ENCODE results near the gene ENTPD2. TPM values are rescaled to one million over a fixed set of nuclear protein-coding genes. Genes with fewer than 3 reads are reported as not detected.
A peak's percentile ranks its signal among the peaks of the same experiment; 100 is the strongest.

The ENTPD2 gene
- total and polyA plus RNA-seq, 2 of the 4 experiments (the other 2 are of a cell fraction) = not detected

DNA sequence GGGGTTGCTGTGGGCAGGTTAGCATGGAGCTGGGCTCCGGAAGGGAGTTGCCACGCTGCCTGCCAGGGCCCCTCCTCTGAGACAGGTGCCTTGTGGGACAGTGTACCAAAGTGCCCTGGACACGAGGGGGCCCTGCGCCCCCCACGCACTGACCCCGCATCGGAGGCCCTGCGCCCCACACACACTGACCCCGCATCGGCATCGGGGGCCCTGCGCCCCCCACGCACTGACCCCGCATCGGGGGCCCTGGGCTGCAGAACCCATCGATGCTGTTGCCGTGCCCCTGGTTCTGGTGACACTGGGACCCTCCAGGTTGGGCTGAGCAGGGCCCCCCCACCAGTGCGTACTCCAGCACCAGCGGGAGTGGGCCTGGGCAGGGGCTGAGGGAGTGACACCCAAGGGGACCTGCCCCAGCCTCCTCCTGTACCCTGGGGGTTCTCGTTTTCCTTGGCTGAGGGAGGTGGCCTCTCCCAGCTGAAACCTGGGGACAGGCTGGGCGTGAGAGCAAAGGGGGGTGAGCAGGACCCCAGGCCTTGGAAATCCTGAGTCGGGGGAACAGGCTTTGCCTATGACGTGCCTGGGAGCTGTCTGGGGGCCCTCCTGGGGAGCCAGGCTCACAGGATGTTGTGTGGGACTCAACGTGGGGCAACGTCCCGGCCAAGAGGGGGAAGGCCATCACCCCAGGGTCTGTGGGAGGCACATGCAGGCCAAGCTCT lies 9.6 kb upstream of the ENTPD2 start:
- intact Hi-C loops (cut with micrococcal nuclease) (no loop called here), dilution Hi-C loops (cut with HindIII; ENCODE audit: low sequenced_read_pairs, unreplicated experiment) (no loop called here), in situ Hi-C loops (cut with MboI; ENCODE audit: low sequenced_read_pairs) (no loop called here)
- no peak overlapping the region for H3K14ac ChIP-seq (replicated peaks; ENCODE audit: low read depth, low read length)
- peaks cover 2% of the 10 kb centered on the region; the same call in 1 of the 2 replicates for H3K27me3 ChIP-seq (ENCODE audit: control insufficient read depth, insufficient read depth, low read length)
- H3K36me3 ChIP-seq (ENCODE audit: control insufficient read depth, insufficient read depth, low read length) = no peaks in the 10 kb centered on the region
- DNase-seq = no peak
- H3K9me3 ChIP-seq (ENCODE audit: control insufficient read depth, insufficient read depth, low read length) = no peaks in the 10 kb centered on the region
- peaks cover 0 to 3% of the 10 kb centered on the region in 2 experiments; a peak in 2 of 4 replicates for H3K79me1 ChIP-seq (ENCODE audit: low read depth in 1 of 2, low read length in 2 of 2)
- H3K4me3 ChIP-seq (ENCODE audit: insufficient read depth, low read depth, low read length) = no peak overlapping the region
- H2AK5ac ChIP-seq (ENCODE audit: low read depth, low read length) = no peak overlapping the region
- ATAC-seq (ENCODE audit: low read depth) = no peak
- TF ChIP-seq RFX5 (IDR thresholded peaks at IDR 0.05; ENCODE audit: low read depth, low read length) (no peak), SMC3 (IDR thresholded peaks at IDR 0.05; ENCODE audit: low read depth, low read length) (no peak), MAZ (IDR thresholded peaks at IDR 0.05; ENCODE audit: borderline replicate concordance, low read depth, low read length) (no peak), RCOR1 (IDR thresholded peaks at IDR 0.05; ENCODE audit: insufficient replicate concordance, low read length) (no peak), BHLHE40 (IDR thresholded peaks at IDR 0.05; ENCODE audit: low read depth, low read length) (no peak), CEBPB (IDR thresholded peaks at IDR 0.05; ENCODE audit: low read depth, low read length) (no peak), MAFK (IDR thresholded peaks at IDR 0.05; ENCODE audit: low read depth, low read length) (no peak), CHD1 (IDR thresholded peaks at IDR 0.05; ENCODE audit: low read depth, low read length) (no peak), RAD21 (IDR thresholded peaks at IDR 0.05; ENCODE audit: low read length) (no peak), MXI1 (IDR thresholded peaks at IDR 0.05; ENCODE audit: borderline replicate concordance, low read depth, low read length) (no peak), NFE2L2 (IDR thresholded peaks at IDR 0.05; ENCODE audit: low read depth, low read length) (no peak)
- TF ChIP-seq, protein P1, sequence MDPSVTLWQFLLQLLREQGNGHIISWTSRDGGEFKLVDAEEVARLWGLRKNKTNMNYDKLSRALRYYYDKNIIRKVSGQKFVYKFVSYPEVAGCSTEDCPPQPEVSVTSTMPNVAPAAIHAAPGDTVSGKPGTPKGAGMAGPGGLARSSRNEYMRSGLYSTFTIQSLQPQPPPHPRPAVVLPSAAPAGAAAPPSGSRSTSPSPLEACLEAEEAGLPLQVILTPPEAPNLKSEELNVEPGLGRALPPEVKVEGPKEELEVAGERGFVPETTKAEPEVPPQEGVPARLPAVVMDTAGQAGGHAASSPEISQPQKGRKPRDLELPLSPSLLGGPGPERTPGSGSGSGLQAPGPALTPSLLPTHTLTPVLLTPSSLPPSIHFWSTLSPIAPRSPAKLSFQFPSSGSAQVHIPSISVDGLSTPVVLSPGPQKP (IDR thresholded peaks at IDR 0.05; ENCODE audit: borderline replicate concordance, low read depth, low read length) = no peak
- TF ChIP-seq, protein P2, sequence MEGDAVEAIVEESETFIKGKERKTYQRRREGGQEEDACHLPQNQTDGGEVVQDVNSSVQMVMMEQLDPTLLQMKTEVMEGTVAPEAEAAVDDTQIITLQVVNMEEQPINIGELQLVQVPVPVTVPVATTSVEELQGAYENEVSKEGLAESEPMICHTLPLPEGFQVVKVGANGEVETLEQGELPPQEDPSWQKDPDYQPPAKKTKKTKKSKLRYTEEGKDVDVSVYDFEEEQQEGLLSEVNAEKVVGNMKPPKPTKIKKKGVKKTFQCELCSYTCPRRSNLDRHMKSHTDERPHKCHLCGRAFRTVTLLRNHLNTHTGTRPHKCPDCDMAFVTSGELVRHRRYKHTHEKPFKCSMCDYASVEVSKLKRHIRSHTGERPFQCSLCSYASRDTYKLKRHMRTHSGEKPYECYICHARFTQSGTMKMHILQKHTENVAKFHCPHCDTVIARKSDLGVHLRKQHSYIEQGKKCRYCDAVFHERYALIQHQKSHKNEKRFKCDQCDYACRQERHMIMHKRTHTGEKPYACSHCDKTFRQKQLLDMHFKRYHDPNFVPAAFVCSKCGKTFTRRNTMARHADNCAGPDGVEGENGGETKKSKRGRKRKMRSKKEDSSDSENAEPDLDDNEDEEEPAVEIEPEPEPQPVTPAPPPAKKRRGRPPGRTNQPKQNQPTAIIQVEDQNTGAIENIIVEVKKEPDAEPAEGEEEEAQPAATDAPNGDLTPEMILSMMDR (conservative IDR thresholded peaks at IDR 0.05; ENCODE audit: low read depth, low read length) = no peak
- TF ChIP-seq, protein P3, sequence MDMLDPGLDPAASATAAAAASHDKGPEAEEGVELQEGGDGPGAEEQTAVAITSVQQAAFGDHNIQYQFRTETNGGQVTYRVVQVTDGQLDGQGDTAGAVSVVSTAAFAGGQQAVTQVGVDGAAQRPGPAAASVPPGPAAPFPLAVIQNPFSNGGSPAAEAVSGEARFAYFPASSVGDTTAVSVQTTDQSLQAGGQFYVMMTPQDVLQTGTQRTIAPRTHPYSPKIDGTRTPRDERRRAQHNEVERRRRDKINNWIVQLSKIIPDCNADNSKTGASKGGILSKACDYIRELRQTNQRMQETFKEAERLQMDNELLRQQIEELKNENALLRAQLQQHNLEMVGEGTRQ (IDR thresholded peaks at IDR 0.05; ENCODE audit: low read depth, low read length) = no peak
- H4K91ac ChIP-seq (ENCODE audit: insufficient read depth, low read depth, low read length) = no peak overlapping the region
- H2AFZ ChIP-seq (replicated peaks; ENCODE audit: low read length, poor library complexity) = peak overlapping the region; percentile 71
- H3K4ac ChIP-seq (ENCODE audit: low read depth, low read length) = no peak overlapping the region
- CTCF ChIA-PET = interaction anchor here (0.7 to 1.9 kb wide), 7 partner anchors 8 to 126 kb away, joined by 3 to 17 read pairs (median 4); partner anchors contain the start of genes MAN1B1, NPDC1 and UAP1L1
- no peak overlapping the region for H3K9ac ChIP-seq (ENCODE audit: low read depth, low read length)
- H4K20me1 ChIP-seq (ENCODE audit: insufficient read depth, low read length) = no peaks in the 10 kb centered on the region
- no peak overlapping the region for H2BK5ac ChIP-seq (ENCODE audit: low read depth, low read length, poor library complexity, severe bottlenecking)
- H2BK20ac ChIP-seq (ENCODE audit: low read depth, low read length) = no peak overlapping the region
- no peak overlapping the region for H2BK15ac ChIP-seq (ENCODE audit: low read depth, low read length)
- H3K4me1 ChIP-seq (ENCODE audit: control insufficient read depth, insufficient read depth, low read length) = no peaks in the 10 kb centered on the region
- H3K4me2 ChIP-seq (ENCODE audit: low read depth, low read length) = no peak overlapping the region
- H3K18ac ChIP-seq (ENCODE audit: low read depth, low read length) = no peak overlapping the region
- H3K9me1 ChIP-seq (ENCODE audit: insufficient read depth, low read length) = no peaks in the 10 kb centered on the region
- H3K56ac ChIP-seq (ENCODE audit: extremely low read depth, insufficient read depth, low read length) = no peak overlapping the region
- H4K5ac ChIP-seq (ENCODE audit: low read depth, low read length) = no peak overlapping the region
- H4K8ac ChIP-seq (ENCODE audit: low read depth in 2 of 2, low read length in 2 of 2) = no peak overlapping the region
- H3K27ac ChIP-seq (ENCODE audit: insufficient read depth, low read length) = no peak overlapping the region
- no TSS peak for BruUV-seq (replicated peaks)
- no peak overlapping the region for H3K23ac ChIP-seq (ENCODE audit: low read depth, low read length)
- H2BK120ac ChIP-seq (ENCODE audit: low read depth, low read length) = no peak overlapping the region
- 81% methylated on average over 15 of the region's 26 CpGs; no CpG with 5 or more reads in 1 of the 2 experiments for WGBS, 2 experiments (ENCODE audit: extremely low coverage in 2 of 2, insufficient read length in 1 of 2)
- POLR2A ChIA-PET (ENCODE audit: unreplicated experiment) = no interaction called here
- H2AK9ac ChIP-seq (replicated peaks; ENCODE audit: low read depth, low read length, poor library complexity) = no peak overlapping the region

Data from IMR-90 (cell line).